NT2/D1 (cell line): Measurements from ENCODE around the gene MYF5.

Experiments used
- SUZ12 ChIP-seq: IDR thresholded peaks from 2 replicates; pipeline ENCODE4 v1.6.1; 2011; ENCODE audit not compliant: insufficient read length, insufficient read depth; ENCODE audit errors: extremely low read depth
- YY1 ChIP-seq: IDR thresholded peaks from 2 replicates; pipeline ENCODE4 v1.6.1; 2011; ENCODE audit not compliant: insufficient read length, insufficient read depth
- ZNF274 ChIP-seq: IDR thresholded peaks from 2 replicates; pipeline ENCODE4 v1.6.1; 2011; ENCODE audit warnings: mild to moderate bottlenecking, low read depth, low read length

DNA sequence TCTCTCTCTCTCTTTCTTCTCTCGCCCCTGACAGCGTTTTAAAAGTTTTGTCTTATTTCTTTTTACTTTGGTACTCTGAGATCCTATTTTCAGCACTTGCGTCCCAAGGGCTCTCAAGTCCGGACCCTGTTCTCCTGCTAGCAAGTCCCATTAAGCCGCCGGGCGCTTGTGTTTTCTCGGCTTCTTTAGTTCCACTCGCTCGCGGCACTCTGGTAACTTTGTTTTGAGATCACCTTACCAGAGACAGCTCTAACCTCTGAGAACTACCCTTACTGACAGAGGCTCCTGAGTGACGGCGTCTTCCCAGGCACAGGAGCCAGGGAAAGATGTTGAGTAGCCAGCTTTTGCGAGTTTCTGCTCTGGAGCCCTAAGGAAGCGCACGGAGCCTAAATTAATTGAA, 2.7 kb upstream of the MYF5 start:
- TF ChIP-seq YY1 (no peak), ZNF274 (no peak), SUZ12 (no peak)
